Ovary (tissue), 9 donors: ENCODE data around the gene MBD5. TPM values are rescaled to one million over a fixed set of nuclear protein-coding genes. Genes with fewer than 3 reads are reported as not detected.

Source experiments
- DNase-seq, 5 donors: peaks; one replicate each; pipeline ENCODE4 v3.0.0-alpha.2; 2019 to 2020
- H3K27ac ChIP-seq, 2 donors: fragments of 200-600 bp; one replicate each; pipeline versions ENCODE4 v1.5.1 to v1.8.0; 2019 to 2022
- H3K27me3 ChIP-seq: fragments of 200-600 bp; one replicate; pipeline ENCODE4 v1.8.0; 2022
- H3K36me3 ChIP-seq: fragments of 200-600 bp; sonication (generic); one replicate; pipeline ENCODE4 v1.5.1; 2019
- H3K4me1 ChIP-seq: one replicate; pipeline ENCODE4 v1.8.1; 2013; ENCODE audit warnings: mild to moderate bottlenecking, moderate library complexity; ENCODE audit not compliant: insufficient read depth
- H3K4me3 ChIP-seq: fragments of 200-600 bp; sonication (generic); one replicate; pipeline ENCODE4 v1.5.1; 2017
- H3K9me3 ChIP-seq, 2 donors: fragments of 200-600 bp in 1 of 2; sonication (generic) in 1 of 2; one replicate each; pipeline versions ENCODE4 v1.5.1 to v1.8.1; 2013 to 2019; ENCODE audit warnings: mild to moderate bottlenecking in 1 of 2, moderate library complexity in 1 of 2
- CTCF ChIP-seq, 3 donors: fragments of 450-650 bp in 2 of 3; fragments of 200-600 bp in 1 of 3; IDR thresholded peaks; one replicate each; pipeline versions ENCODE4 v1.5.1 to v1.8.0; 2016 to 2022; ENCODE audit warnings: antibody characterized with exemption in 3 of 3, mild to moderate bottlenecking in 1 of 3
- EP300 ChIP-seq: sonication (generic); formaldehyde crosslinking; IDR thresholded peaks from one replicate; pipeline ENCODE4 v1.6.1; 2017; ENCODE audit warnings: antibody characterized with exemption
- POLR2A ChIP-seq: fragments of 450-650 bp; IDR thresholded peaks from one replicate; pipeline ENCODE4 v1.6.1; 2017; ENCODE audit warnings: antibody characterized with exemption, mild to moderate bottlenecking, moderate library complexity
- WGBS, 3 donors: extraction: QIAGEN DNeasy Blood & Tissue Kit in 1 of 3; methylation state at CpG; one replicate each; pipeline versions ENCODE4 v1.1.5 to v1.1.7; 2013 to 2017; 5-methylcytosine and 5-hydroxymethylcytosine counted together
- intact Hi-C, 4 donors: fragments of 100-400 bp; cut with DNase I; formaldehyde crosslinking; loops; one replicate each; pipeline versions ENCODE4 v1.11.0 to v1.15.1; 2022 to 2023
- polyA plus RNA-seq, 2 donors: library from polyadenylated mRNA; stranded (reverse); fragments of 200-250 nt in 1 of 2; fragments of 350-450 nt in 1 of 2; fragmentation: Illumina TruSeq in 1 of 2; extraction: RNeasy Lipid Tissue Mini Kit (QIAGEN cat#74804) in 1 of 2; gene quantifications; one replicate each; pipeline ENCODE4 v1.2.3, GENCODE V29; 2013 to 2014
- total RNA-seq, 7 donors: library from RNA; depleted of rRNA in 2 of 7; stranded (reverse); fragments of >200 nt in 2 of 7; fragmentation: NEBNext Ultra II Directional in 3 of 7; extraction: Animal tissue kit (Norgen Biotek cat#: 25700) in 3 of 7; gene quantifications; one replicate each; pipeline versions ENCODE4 v1.1.0 to v1.2.4, GENCODE V29; 2016 to 2023
- donor health status: DM: no; HTN: no; CAD: no; lungs with moderate emphysema.
- donor health status: DM: no; HTN: no; CAD: no.
- donor health status: Bipolar disorder and iron deficiency.
- donor health status: DM: yes; HTN: yes; CAD: no.
- donor health status: DM: no; HTN: no; CAD: no.
- donor health status: DM: yes; HTN: yes; CAD: no.

Gene MBD5
- total and polyA plus RNA-seq, 9 donors, result 8.5 to 66.3 (median 45.8) TPM

- intact Hi-C loops, result loop anchor here in 1 of 4 donors (10.0 kb wide), 1 partner anchor 530 kb away; no protein-coding TSS in a partner anchor
- Histone ChIP-seq H3K4me1 (no peaks in the 10 kb centered on the region), H3K9me3 (no peaks in the 10 kb centered on the region), H3K36me3 (no peaks in the 10 kb centered on the region), H3K27me3 (no peaks in the 10 kb centered on the region), H3K4me3 (no peak overlapping the region), H3K27ac (no peak overlapping the region)
- 73 to 86% (median 86%) methylated on average over 1 of the region's 1 CpG for WGBS, 3 donors
- no peak for DNase-seq
- TF ChIP-seq EP300 (no peak), CTCF (IDR thresholded peaks at IDR 0.05) (no peak), POLR2A (no peak)
Observed at GRCh38 chr2:148524519-148524919, 503.6 kb downstream of the MBD5 start.

- H3K36me3 ChIP-seq, result no peaks in the 10 kb centered on the region
- H3K27ac ChIP-seq, result no peak overlapping the region
- 91 to 96% (median 94%) methylated on average over 2 of the region's 2 CpGs for WGBS, 3 donors
- no peaks in the 10 kb centered on the region for H3K27me3 ChIP-seq
- no peak overlapping the region for H3K4me3 ChIP-seq
- H3K9me3 ChIP-seq, result no peaks in the 10 kb centered on the region
- DNase-seq, result no peak
- intact Hi-C loops, result loop anchor here in 1 of 4 donors (10.0 kb wide), 1 partner anchor 530 kb away; no protein-coding TSS in a partner anchor
- TF ChIP-seq CTCF (IDR thresholded peaks at IDR 0.05), result no peak
- no peak for TF ChIP-seq POLR2A
- no peak for TF ChIP-seq EP300
- H3K4me1 ChIP-seq, result no peaks in the 10 kb centered on the region
Observed at GRCh38 chr2:148525130-148525529, 504.2 kb downstream of the MBD5 start.

- 58 to 63% (median 59%) methylated on average over 9 of the region's 9 CpGs for WGBS, 3 donors
- intact Hi-C loops, result loop anchor here in 1 of 4 donors (10.0 kb wide), 1 partner anchor 532 kb away; no protein-coding TSS in a partner anchor
- DNase-seq, result no peak
Observed at GRCh38 chr2:148526509-148527346, 505.8 kb downstream of the MBD5 start.

More at GRCh38 chr2:148526509-148527346, 505.8 kb downstream of the MBD5 start:
- Histone ChIP-seq H3K9me3 (no peaks in the 10 kb centered on the region), H3K27me3 (no peaks in the 10 kb centered on the region), H3K27ac (no peak overlapping the region), H3K4me3 (no peak overlapping the region), H3K36me3 (no peaks in the 10 kb centered on the region), H3K4me1 (no peaks in the 10 kb centered on the region)
- TF ChIP-seq CTCF (IDR thresholded peaks at IDR 0.05) (no peak), EP300 (no peak), POLR2A (no peak)
